Activated CD8-positive, alpha-beta memory T cell treated with anti-CD3 and anti-CD28 coated beads, Interleukin-2, amount 50 U/mL, for 24 hours (primary cell): ENCODE measurements around the gene SLC44A4.

Experiments
- DNase-seq: peaks from one replicate; pipeline ENCODE4 v3.0.0-alpha.2; 2020; ENCODE audit errors: extremely low read depth

SLC44A4 gene

GRCh38 chr6:31901415-31901952, 22.7 kb upstream of the SLC44A4 start:
- no peak for DNase-seq

GRCh38 chr6:31900917-31901414, 22.2 kb upstream of the SLC44A4 start:
- DNase-seq = no peak

- no peak for DNase-seq
These were observed 21.3 kb upstream of the SLC44A4 start for GRCh38 chr6:31899882-31900722.

- no peak for DNase-seq
These were observed 20.4 kb upstream of the SLC44A4 start for GRCh38 chr6:31899215-31899614.

GRCh38 chr6:31898383-31899011, 19.7 kb upstream of the SLC44A4 start:
- no peak for DNase-seq

- DNase-seq = peak; percentile 53
These were observed 19.0 kb upstream of the SLC44A4 start, which contains the start of gene EHMT2 for GRCh38 chr6:31897612-31898382. Gene EHMT2, minus strand, starts transcription at chr6:31897698. Its CDS starts 21 bp downstream, at chr6:31897677.

- no peak for DNase-seq
These were observed 18.2 kb upstream of the SLC44A4 start for GRCh38 chr6:31896856-31897611.

GRCh38 chr6:31896493-31896855, 17.7 kb upstream of the SLC44A4 start:
- no peak for DNase-seq

- no peak for DNase-seq
These were observed 14.0 kb upstream of the SLC44A4 start for GRCh38 chr6:31892821-31893220.

- no peak for DNase-seq
These were observed 10.7 kb upstream of the SLC44A4 start for GRCh38 chr6:31889331-31889972.

GRCh38 chr6:31888276-31889258, 9.8 kb upstream of the SLC44A4 start:
- no peak for DNase-seq

GRCh38 chr6:31887173-31888007, 8.6 kb upstream of the SLC44A4 start:
- DNase-seq = no peak

GRCh38 chr6:31886541-31886991, 7.8 kb upstream of the SLC44A4 start:
- DNase-seq = no peak

- DNase-seq = no peak
These were observed 5.8 kb upstream of the SLC44A4 start for GRCh38 chr6:31884528-31885035.

GRCh38 chr6:31883676-31884075, 4.9 kb upstream of the SLC44A4 start:
- no peak for DNase-seq

- DNase-seq = no peak
These were observed 3.5 kb upstream of the SLC44A4 start for GRCh38 chr6:31882344-31882743.

GRCh38 chr6:31881136-31881859, 2.5 kb upstream of the SLC44A4 start:
- DNase-seq = no peak

- DNase-seq = no peak
These were observed 1.8 kb upstream of the SLC44A4 start for GRCh38 chr6:31880616-31881015.
